ENCODE measurements around the gene CYRIA. TPM values are rescaled to one million over a fixed set of nuclear protein-coding genes. Genes with fewer than 3 reads are reported as not detected.

The CYRIA gene
- total RNA-seq: 1 to 10 TPM; 2.6 to 4.1 TPM
- polyA plus RNA-seq (ENCODE audit: insufficient read depth, low read depth, low replicate concordance): 4.8 TPM
- long read RNA-seq, donor 1, full-length matches to known transcripts: 2 of 2 reads
- long read RNA-seq, donor 1, partial matches to known transcripts: 0 of 2 reads
- long read RNA-seq, donor 1, other reads (novel, unspliced or antisense): 0 of 2 reads
- long read RNA-seq, donor 2, full-length matches to known transcripts: 1 of 1 reads
- long read RNA-seq, donor 2, partial matches to known transcripts: 0 of 1 reads
- long read RNA-seq, donor 2, other reads (novel, unspliced or antisense): 0 of 1 reads

DNA sequence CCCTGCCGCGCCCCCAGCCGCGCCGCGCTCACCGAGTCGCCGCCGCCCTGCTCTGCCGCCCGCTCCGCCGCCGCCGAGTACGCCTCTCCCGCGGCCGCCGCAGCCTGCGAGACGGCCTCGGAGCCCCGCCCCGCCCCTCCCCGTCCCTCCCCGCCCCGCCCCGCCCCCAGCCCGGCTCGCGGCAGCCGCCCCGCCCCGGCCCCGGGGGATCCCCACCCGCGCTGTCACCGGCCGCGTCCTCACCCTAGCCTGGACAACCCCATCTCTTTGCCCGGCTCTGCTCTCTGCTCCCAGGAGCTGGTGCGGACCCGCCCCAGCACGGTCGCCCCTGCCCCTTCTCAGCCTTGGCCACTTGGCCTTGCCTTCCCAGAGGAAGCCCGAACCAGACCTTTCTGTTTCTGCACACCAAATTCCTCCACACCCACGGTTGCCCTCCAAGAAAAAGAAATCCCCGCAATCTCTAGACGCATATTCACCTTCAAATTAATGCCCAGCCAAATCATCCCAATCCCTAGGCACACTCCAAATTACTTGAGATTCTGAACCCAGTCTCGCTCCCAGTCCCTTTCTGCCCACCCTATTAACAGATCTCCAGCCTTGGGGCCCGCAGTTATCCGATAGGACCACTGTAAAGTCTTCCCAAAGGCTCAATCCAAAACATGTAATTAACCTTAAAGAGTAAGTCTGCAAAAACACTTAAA is at the start of gene CYRIA:
TSS of gene CYRIA (minus strand) at position 87 of the 701 bp plus-strand sequence. CDS start 77,715 bp downstream, outside the sequence.
- peak within 1 kb of the TSS; percentile 56 for H3K4me3 ChIP-seq
- no peaks in the 10 kb centered on the region for H3K27me3 ChIP-seq
- no peak for TF ChIP-seq POLR2A (IDR thresholded peaks at IDR 0.05)
- TF ChIP-seq, protein P1, sequence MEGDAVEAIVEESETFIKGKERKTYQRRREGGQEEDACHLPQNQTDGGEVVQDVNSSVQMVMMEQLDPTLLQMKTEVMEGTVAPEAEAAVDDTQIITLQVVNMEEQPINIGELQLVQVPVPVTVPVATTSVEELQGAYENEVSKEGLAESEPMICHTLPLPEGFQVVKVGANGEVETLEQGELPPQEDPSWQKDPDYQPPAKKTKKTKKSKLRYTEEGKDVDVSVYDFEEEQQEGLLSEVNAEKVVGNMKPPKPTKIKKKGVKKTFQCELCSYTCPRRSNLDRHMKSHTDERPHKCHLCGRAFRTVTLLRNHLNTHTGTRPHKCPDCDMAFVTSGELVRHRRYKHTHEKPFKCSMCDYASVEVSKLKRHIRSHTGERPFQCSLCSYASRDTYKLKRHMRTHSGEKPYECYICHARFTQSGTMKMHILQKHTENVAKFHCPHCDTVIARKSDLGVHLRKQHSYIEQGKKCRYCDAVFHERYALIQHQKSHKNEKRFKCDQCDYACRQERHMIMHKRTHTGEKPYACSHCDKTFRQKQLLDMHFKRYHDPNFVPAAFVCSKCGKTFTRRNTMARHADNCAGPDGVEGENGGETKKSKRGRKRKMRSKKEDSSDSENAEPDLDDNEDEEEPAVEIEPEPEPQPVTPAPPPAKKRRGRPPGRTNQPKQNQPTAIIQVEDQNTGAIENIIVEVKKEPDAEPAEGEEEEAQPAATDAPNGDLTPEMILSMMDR (IDR thresholded peaks at IDR 0.05): no peak
- intact Hi-C loops (cut with DNase I; ENCODE audit: low total_unique reads): no loop called here
- 8 to 11% methylated on average over 12 to 22 of the region's 54 CpGs for WGBS, 2 donors
- H3K36me3 ChIP-seq (ENCODE audit: low read depth, missing control alignments): no peaks in the 10 kb centered on the region
- no peaks in the 10 kb centered on the region for H3K4me1 ChIP-seq
- H3K9me3 ChIP-seq: no peaks in the 10 kb centered on the region
- peak; percentile 60 for DNase-seq
- H3K27ac ChIP-seq: no peak within 1 kb of the TSS

DNA sequence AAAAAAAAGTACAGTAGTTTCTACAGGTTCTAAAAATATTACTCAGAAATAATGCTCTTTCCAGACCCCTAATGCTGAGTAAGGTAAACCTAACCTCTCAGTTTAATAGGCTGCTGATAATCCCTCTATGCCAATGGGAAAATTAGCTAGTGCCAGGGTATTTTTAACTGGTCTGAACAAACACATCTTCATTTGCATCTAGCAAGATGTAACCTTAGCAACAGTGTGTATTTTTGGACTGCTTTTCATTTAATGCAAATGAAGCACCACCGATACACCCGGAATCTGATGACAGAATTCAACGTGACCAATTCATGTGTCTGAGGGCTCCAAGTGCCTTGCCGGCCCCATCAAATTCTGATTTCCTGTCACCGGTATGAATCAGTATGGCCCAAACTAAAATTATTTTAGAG is 47.4 kb upstream of the CYRIA start:
- H3K27ac ChIP-seq: no peak overlapping the region
- H3K27me3 ChIP-seq: no peaks in the 10 kb centered on the region
- WGBS, 2 donors: 85 to 91% methylated on average over 5 of the region's 5 CpGs
- H3K9me3 ChIP-seq: no peaks in the 10 kb centered on the region
- no peak overlapping the region for H3K4me3 ChIP-seq
- no peaks in the 10 kb centered on the region for H3K36me3 ChIP-seq (ENCODE audit: low read depth, missing control alignments)
- H3K4me1 ChIP-seq: no peaks in the 10 kb centered on the region
- intact Hi-C loops (cut with DNase I; ENCODE audit: low total_unique reads): no loop called here
- TF ChIP-seq, protein P1 (IDR thresholded peaks at IDR 0.05): no peak
- no peak for TF ChIP-seq POLR2A (IDR thresholded peaks at IDR 0.05)
- no peak for DNase-seq

DNA sequence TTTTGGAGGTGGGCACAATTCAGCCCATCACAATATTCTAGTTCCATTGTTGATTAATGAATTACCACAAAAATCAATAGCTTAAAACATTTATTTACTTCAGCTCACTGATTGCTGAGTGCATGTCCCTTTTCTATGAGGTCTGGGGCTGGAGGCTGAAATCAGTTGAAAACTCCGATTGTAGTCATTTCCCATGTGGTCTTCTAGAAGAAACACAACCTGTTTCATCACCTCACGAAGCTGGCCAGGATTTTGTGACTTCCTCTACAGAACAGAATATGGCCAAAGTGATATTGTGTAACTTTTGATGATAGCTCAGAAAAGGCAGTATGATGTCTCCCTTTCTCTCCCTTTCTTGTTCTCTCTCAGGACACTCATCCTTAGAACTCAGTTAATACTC is 44.1 kb upstream of the CYRIA start:
- Histone ChIP-seq H3K4me1 (no peaks in the 10 kb centered on the region), H3K27ac (no peak overlapping the region), H3K27me3 (no peaks in the 10 kb centered on the region), H3K4me3 (no peak overlapping the region), H3K9me3 (no peaks in the 10 kb centered on the region), H3K36me3 (ENCODE audit: low read depth, missing control alignments) (no peaks in the 10 kb centered on the region)
- intact Hi-C loops (cut with DNase I; ENCODE audit: low total_unique reads): no loop called here
- TF ChIP-seq, protein P1 (IDR thresholded peaks at IDR 0.05): no peak
- TF ChIP-seq POLR2A (IDR thresholded peaks at IDR 0.05): no peak
- DNase-seq: no peak
- 66 to 77% methylated on average over 2 of the region's 2 CpGs for WGBS, 2 donors

DNA sequence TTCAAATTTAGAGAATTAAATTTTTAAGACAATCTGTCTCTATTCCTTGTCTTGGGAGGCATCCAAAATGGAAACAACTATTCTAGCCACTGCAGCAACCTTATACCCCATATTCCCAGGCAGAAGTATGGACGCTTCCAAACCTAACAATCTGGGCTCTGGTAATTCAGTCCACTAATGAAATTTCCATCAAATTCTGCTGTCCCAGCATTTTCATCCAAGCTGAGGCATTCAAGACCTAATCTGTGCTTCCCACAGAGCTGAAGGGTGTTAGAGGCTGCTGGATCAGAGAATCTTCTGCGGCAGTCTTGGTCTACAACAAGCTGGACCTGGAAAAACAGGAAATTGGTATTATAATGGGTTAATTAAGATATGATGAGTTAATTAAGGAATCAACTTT is 42.5 kb upstream of the CYRIA start:
- Histone ChIP-seq H3K9me3 (no peaks in the 10 kb centered on the region), H3K4me3 (no peak overlapping the region), H3K27me3 (no peaks in the 10 kb centered on the region), H3K27ac (no peak overlapping the region), H3K36me3 (ENCODE audit: low read depth, missing control alignments) (no peaks in the 10 kb centered on the region), H3K4me1 (no peaks in the 10 kb centered on the region)
- intact Hi-C loops (cut with DNase I; ENCODE audit: low total_unique reads): no loop called here
- 93 to 96% methylated on average over 2 of the region's 2 CpGs for WGBS, 2 donors
- TF ChIP-seq POLR2A (IDR thresholded peaks at IDR 0.05): no peak
- TF ChIP-seq, protein P1 (IDR thresholded peaks at IDR 0.05): no peak
- DNase-seq: no peak

Measured in testis (tissue), 5 donors.